Left ventricle myocardium inferior (tissue), 1 donor: ENCODE results near the gene TOLLIP. TPM values are rescaled to one million over a fixed set of nuclear protein-coding genes. Genes with fewer than 3 reads are reported as not detected.

ENCODE experiments used
- DNase-seq: peaks from one replicate; pipeline ENCODE4 v3.0.0-alpha.2; 2020
- H3K27ac ChIP-seq: fragments of 200-600 bp; replicated peaks from 2 replicates; pipeline ENCODE4 v1.8.0; 2021
- H3K27me3 ChIP-seq: fragments of 200-600 bp; 2 replicates; pipeline ENCODE4 v1.8.0; 2021; ENCODE audit warnings: low read depth
- H3K36me3 ChIP-seq: fragments of 200-600 bp; 2 replicates; pipeline ENCODE4 v1.8.0; 2021
- H3K4me1 ChIP-seq: fragments of 200-600 bp; 2 replicates; pipeline ENCODE4 v1.8.0; 2021
- H3K4me3 ChIP-seq: fragments of 200-600 bp; 2 replicates; pipeline ENCODE4 v1.8.0; 2021; ENCODE audit warnings: mild to moderate bottlenecking, moderate library complexity
- H3K9me3 ChIP-seq: fragments of 200-600 bp; replicated peaks from 2 replicates; pipeline ENCODE4 v1.8.0; 2021
- CTCF ChIP-seq: fragments of 200-600 bp; IDR thresholded peaks from 2 replicates; pipeline ENCODE4 v1.8.0; 2021; ENCODE audit warnings: antibody characterized with exemption, mild to moderate bottlenecking, borderline replicate concordance
- intact Hi-C: fragments of 100-400 bp; cut with micrococcal nuclease; formaldehyde crosslinking; loops from one replicate; pipeline ENCODE4 v1.11.0; 2022
- total RNA-seq: library from RNA; stranded (reverse); fragmentation: NEBNext Ultra II Directional; extraction: Animal tissue kit (Norgen Biotek cat#: 25700); gene quantifications from one replicate; pipeline ENCODE4 v1.2.1, GENCODE V29; 2021
- donor health status: DM: no; HTN: yes; CAD: no; lungs with severe emphysema.

TOLLIP gene
- total RNA-seq, 1 donor from 2014 or later = 51.9 TPM

- no peak overlapping the region for H3K27ac ChIP-seq
These were observed 6.2 kb downstream of the TOLLIP start for GRCh38 chr11:1303126-1303821.

GRCh38 chr11:1302461-1303125 is 6.8 kb downstream of the TOLLIP start:
- DNase-seq = no peak
- H3K4me1 ChIP-seq = peaks cover 86% of the 10 kb centered on the region
- TF ChIP-seq CTCF = no peak
- H3K27ac ChIP-seq = no peak overlapping the region
- no peak overlapping the region for H3K4me3 ChIP-seq
- H3K9me3 ChIP-seq = no peaks in the 10 kb centered on the region
- peaks cover 7% of the 10 kb centered on the region for H3K36me3 ChIP-seq
- no peaks in the 10 kb centered on the region for H3K27me3 ChIP-seq
- intact Hi-C loops = no loop called here

More at GRCh38 chr11:1303126-1303821, 6.2 kb downstream of the TOLLIP start:
- Histone ChIP-seq H3K4me3 (no peak overlapping the region), H3K4me1 (peaks cover 86% of the 10 kb centered on the region), H3K36me3 (peaks cover 7% of the 10 kb centered on the region), H3K27me3 (no peaks in the 10 kb centered on the region), H3K9me3 (no peaks in the 10 kb centered on the region)
- DNase-seq = no peak
- peak; percentile 11 for TF ChIP-seq CTCF
- intact Hi-C loops = no loop called here

- Histone ChIP-seq H3K27ac (no peak overlapping the region), H3K9me3 (no peaks in the 10 kb centered on the region)
These were observed 7.4 kb downstream of the TOLLIP start for GRCh38 chr11:1302041-1302460.

GRCh38 chr11:1301220-1302000 is 8.0 kb downstream of the TOLLIP start:
- no peak overlapping the region for H3K27ac ChIP-seq

More at GRCh38 chr11:1302041-1302460, 7.4 kb downstream of the TOLLIP start:
- H3K4me1 ChIP-seq = peaks cover 86% of the 10 kb centered on the region
- no peak for TF ChIP-seq CTCF
- no peak overlapping the region for H3K4me3 ChIP-seq
- peaks cover 7% of the 10 kb centered on the region for H3K36me3 ChIP-seq
- H3K27me3 ChIP-seq = no peaks in the 10 kb centered on the region
- DNase-seq = no peak
- intact Hi-C loops = no loop called here

More at GRCh38 chr11:1301220-1302000, 8.0 kb downstream of the TOLLIP start:
- no peak for DNase-seq
- no peak for TF ChIP-seq CTCF
- intact Hi-C loops = no loop called here
- Histone ChIP-seq H3K4me1 (peaks cover 81% of the 10 kb centered on the region), H3K36me3 (peaks cover 7% of the 10 kb centered on the region), H3K4me3 (no peak overlapping the region), H3K27me3 (no peaks in the 10 kb centered on the region), H3K9me3 (no peaks in the 10 kb centered on the region)
